ENCODE measurements around the gene NTS. TPM values are rescaled to one million over a fixed set of nuclear protein-coding genes. Genes with fewer than 3 reads are reported as not detected.
A peak's percentile ranks its signal among the peaks of the same experiment; 100 is the strongest.

The NTS gene
- polyA plus RNA-seq, 1 donor (not counting 4 experiments of a cell fraction or from before 2014, with no cell fraction given) = not detected

DNA sequence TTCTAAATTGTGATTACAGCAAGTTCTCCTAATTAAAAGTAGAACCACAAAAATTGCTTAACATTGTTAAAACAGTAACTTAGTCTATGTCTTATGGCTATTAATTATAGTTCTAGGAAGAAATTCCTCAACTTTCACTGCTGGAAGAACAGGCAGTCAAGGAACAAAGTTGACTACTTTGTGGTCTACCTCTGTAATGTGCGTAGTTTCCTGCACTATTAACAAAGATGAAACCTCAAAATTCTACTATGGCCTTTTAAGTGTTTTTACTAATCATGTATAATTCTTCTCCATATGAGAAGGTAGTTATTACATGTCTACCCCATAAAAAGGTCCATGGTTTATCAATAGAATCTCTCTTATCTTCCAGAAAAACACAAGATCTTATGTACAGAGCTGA is 45.5 kb upstream of the NTS start:
- Histone ChIP-seq H3K9ac (ENCODE audit: control insufficient read depth, extremely low read depth, insufficient read depth, low read length) (no peak overlapping the region), H3K27me3 (ENCODE audit: control insufficient read depth, extremely low read depth, insufficient read depth, low read length) (no peaks in the 10 kb centered on the region), H2AFZ (ENCODE audit: control insufficient read depth, low read length) (no peak overlapping the region), H3K9me3 (ENCODE audit: control insufficient read depth, low read depth, low read length) (no peaks in the 10 kb centered on the region), H3K79me2 (ENCODE audit: control insufficient read depth, insufficient read depth, low read length) (peaks cover 4% of the 10 kb centered on the region), H3K4me2 (ENCODE audit: control insufficient read depth, extremely low read depth, insufficient read depth, low read depth, low read length) (peak overlapping the region; percentile 29), H3K9me1 (ENCODE audit: control insufficient read depth, extremely low read depth, insufficient read depth, low read length) (no peaks in the 10 kb centered on the region), H3K4me1 (ENCODE audit: control insufficient read depth, extremely low read depth, insufficient read depth, low read length) (peaks cover 54% of the 10 kb centered on the region), H3K36me3 (ENCODE audit: control insufficient read depth in 2 of 2, extremely low read depth in 1 of 2, insufficient read depth in 2 of 2, low read length in 2 of 2) (no peaks in the 10 kb centered on the region), H4K20me1 (ENCODE audit: control insufficient read depth, extremely low read depth, insufficient read depth, low read length) (no peaks in the 10 kb centered on the region), H3K27ac (ENCODE audit: control insufficient read depth, insufficient read depth, low read length) (no peak overlapping the region), H3K4me3 (ENCODE audit: control insufficient read depth in 2 of 3, extremely low read depth in 1 of 3, insufficient read depth in 2 of 3, low read depth in 1 of 3, low read length in 3 of 3) (no peak overlapping the region)
- DNase-seq (ENCODE audit: low read depth, low spot score) (no peak), FAIRE-seq (no peak)
- TF ChIP-seq EZH2 (IDR thresholded peaks at IDR 0.05; ENCODE audit: low read length) = no peak
- TF ChIP-seq, protein P1, sequence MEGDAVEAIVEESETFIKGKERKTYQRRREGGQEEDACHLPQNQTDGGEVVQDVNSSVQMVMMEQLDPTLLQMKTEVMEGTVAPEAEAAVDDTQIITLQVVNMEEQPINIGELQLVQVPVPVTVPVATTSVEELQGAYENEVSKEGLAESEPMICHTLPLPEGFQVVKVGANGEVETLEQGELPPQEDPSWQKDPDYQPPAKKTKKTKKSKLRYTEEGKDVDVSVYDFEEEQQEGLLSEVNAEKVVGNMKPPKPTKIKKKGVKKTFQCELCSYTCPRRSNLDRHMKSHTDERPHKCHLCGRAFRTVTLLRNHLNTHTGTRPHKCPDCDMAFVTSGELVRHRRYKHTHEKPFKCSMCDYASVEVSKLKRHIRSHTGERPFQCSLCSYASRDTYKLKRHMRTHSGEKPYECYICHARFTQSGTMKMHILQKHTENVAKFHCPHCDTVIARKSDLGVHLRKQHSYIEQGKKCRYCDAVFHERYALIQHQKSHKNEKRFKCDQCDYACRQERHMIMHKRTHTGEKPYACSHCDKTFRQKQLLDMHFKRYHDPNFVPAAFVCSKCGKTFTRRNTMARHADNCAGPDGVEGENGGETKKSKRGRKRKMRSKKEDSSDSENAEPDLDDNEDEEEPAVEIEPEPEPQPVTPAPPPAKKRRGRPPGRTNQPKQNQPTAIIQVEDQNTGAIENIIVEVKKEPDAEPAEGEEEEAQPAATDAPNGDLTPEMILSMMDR (optimal IDR thresholded peaks at IDR 0.05 in 1 of 3, IDR thresholded peaks at IDR 0.05 in 1 of 3, conservative IDR thresholded peaks at IDR 0.05 in 1 of 3; ENCODE audit: extremely low read depth in 1 of 3, insufficient read depth in 2 of 3, low read length in 3 of 3) = no peak
- dilution Hi-C loops (cut with MboI; ENCODE audit: extremely low pct_ligation_motif_present, low sequenced_read_pairs) = no loop called here

DNA sequence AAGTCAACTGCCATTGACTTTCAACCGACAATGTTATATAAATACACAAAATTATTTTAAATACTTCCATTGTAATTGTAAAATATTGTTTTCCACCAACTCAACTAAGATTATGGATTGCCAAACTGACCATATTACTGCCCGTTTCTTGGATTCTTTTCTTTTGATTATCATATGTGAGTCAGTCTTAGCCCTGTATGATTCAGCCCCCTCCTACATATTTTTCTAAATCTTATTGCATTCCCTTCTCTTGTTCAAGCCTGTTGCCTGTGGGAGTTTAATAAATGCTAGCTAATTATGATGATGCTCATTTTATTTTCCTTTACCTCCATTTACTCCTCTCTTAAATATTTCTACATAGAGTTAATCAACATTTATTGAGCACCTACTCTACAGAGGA is 44.7 kb upstream of the NTS start:
- H3K4me1 ChIP-seq (ENCODE audit: control insufficient read depth, extremely low read depth, insufficient read depth, low read length) = peaks cover 51% of the 10 kb centered on the region
- no peaks in the 10 kb centered on the region for H3K27me3 ChIP-seq (ENCODE audit: control insufficient read depth, extremely low read depth, insufficient read depth, low read length)
- DNase-seq (ENCODE audit: low read depth, low spot score) (no peak), FAIRE-seq (peak; percentile 59)
- H3K27ac ChIP-seq (ENCODE audit: control insufficient read depth, insufficient read depth, low read length) = peak overlapping the region; percentile 56
- H2AFZ ChIP-seq (ENCODE audit: control insufficient read depth, low read length) = no peak overlapping the region
- H3K4me3 ChIP-seq (ENCODE audit: control insufficient read depth in 2 of 3, extremely low read depth in 1 of 3, insufficient read depth in 2 of 3, low read depth in 1 of 3, low read length in 3 of 3) = peak overlapping the region in 1 of 3 experiments; percentile 7
- dilution Hi-C loops (cut with MboI; ENCODE audit: extremely low pct_ligation_motif_present, low sequenced_read_pairs) = no loop called here
- H3K36me3 ChIP-seq (ENCODE audit: control insufficient read depth in 2 of 2, extremely low read depth in 1 of 2, insufficient read depth in 2 of 2, low read length in 2 of 2) = no peaks in the 10 kb centered on the region
- H4K20me1 ChIP-seq (ENCODE audit: control insufficient read depth, extremely low read depth, insufficient read depth, low read length) = no peaks in the 10 kb centered on the region
- peaks cover 7% of the 10 kb centered on the region for H3K79me2 ChIP-seq (ENCODE audit: control insufficient read depth, insufficient read depth, low read length)
- H3K9ac ChIP-seq (ENCODE audit: control insufficient read depth, extremely low read depth, insufficient read depth, low read length) = no peak overlapping the region
- TF ChIP-seq, protein P1 (optimal IDR thresholded peaks at IDR 0.05 in 1 of 3, IDR thresholded peaks at IDR 0.05 in 1 of 3, conservative IDR thresholded peaks at IDR 0.05 in 1 of 3; ENCODE audit: extremely low read depth in 1 of 3, insufficient read depth in 2 of 3, low read length in 3 of 3) = no peak
- TF ChIP-seq EZH2 (IDR thresholded peaks at IDR 0.05; ENCODE audit: low read length) = no peak
- H3K4me2 ChIP-seq (ENCODE audit: control insufficient read depth, extremely low read depth, insufficient read depth, low read depth, low read length) = peak overlapping the region; percentile 58
- no peaks in the 10 kb centered on the region for H3K9me1 ChIP-seq (ENCODE audit: control insufficient read depth, extremely low read depth, insufficient read depth, low read length)
- H3K9me3 ChIP-seq (ENCODE audit: control insufficient read depth, low read depth, low read length) = no peaks in the 10 kb centered on the region
